Right cardiac atrium (tissue), 5 donors: ENCODE measurements around the gene RRP9. TPM values are rescaled to one million over a fixed set of nuclear protein-coding genes. Genes with fewer than 3 reads are reported as not detected.
A peak's percentile ranks its signal among the peaks of the same experiment; 100 is the strongest.
"Not testable (repeated sequence)": the region's sequence is repeated elsewhere in the genome, so short reads cannot be mapped to it uniquely, and the experiment has no call there.

Experiments
- ATAC-seq, 2 donors: fragments of 200-7000 bp; cut with Tn5 transposase; one replicate each; pipeline versions ENCODE4 v1.8.0 to v1.9.1; 2020; ENCODE audit warnings: moderate library complexity in 2 of 2, mild to moderate bottlenecking in 1 of 2
- DNase-seq, 3 donors: peaks; one replicate each; pipeline ENCODE4 v3.0.0-alpha.2; 2020
- H3K27ac ChIP-seq: one replicate; pipeline ENCODE4 v1.5.1; 2013; ENCODE audit warnings: mild to moderate bottlenecking, low read length, control low read depth, moderate library complexity
- H3K27me3 ChIP-seq: one replicate; pipeline ENCODE4 v1.6.1; 2013; ENCODE audit not compliant: control insufficient read depth, insufficient read depth
- H3K4me1 ChIP-seq: one replicate; pipeline ENCODE4 v1.6.1; 2013; ENCODE audit warnings: low read length; ENCODE audit not compliant: control insufficient read depth, insufficient read depth
- H3K4me3 ChIP-seq: one replicate; pipeline ENCODE4 v1.5.1; 2013; ENCODE audit warnings: low read length, control low read depth
- H3K9me3 ChIP-seq: one replicate; pipeline ENCODE4 v1.6.1; 2013; ENCODE audit warnings: low read length; ENCODE audit not compliant: control insufficient read depth
- WGBS: extraction: QIAGEN DNeasy Blood & Tissue Kit; methylation state at CpG from one replicate; pipeline ENCODE4 v1.1.7; 2013; 5-methylcytosine and 5-hydroxymethylcytosine counted together
- intact Hi-C, 4 donors: fragments of 100-400 bp; cut with DNase I; formaldehyde crosslinking; loops; one replicate each; pipeline versions ENCODE4 v1.11.0 to v1.14.0; 2022 to 2023
- long read RNA-seq, 4 donors: library from polyadenylated mRNA; unstranded; transcript quantifications; one replicate each; pipeline ENCODE4 v2.0.0, GENCODE V29; 2020 to 2021
- polyA plus RNA-seq: library from polyadenylated mRNA; stranded (reverse); fragments of 200-250 nt; gene quantifications from one replicate; pipeline ENCODE4 v1.2.3, GENCODE V29; 2013
- total RNA-seq, 4 donors: library from RNA; stranded (reverse); fragmentation: NEBNext Ultra II Directional; extraction: Animal tissue kit (Norgen Biotek cat#: 25700); gene quantifications; one replicate each; pipeline ENCODE4 v1.2.1, GENCODE V29; 2021
- donor health status: healthy with polysubstance abuse.
- donor health status: DM: no; HTN: yes; CAD: no.
- donor health status: DM: no; HTN: no; CAD: no.
- donor health status: DM: no; HTN: yes; CAD: no; lungs with severe emphysema.
- donor health status: DM: yes; HTN: yes; CAD: no.

Gene RRP9, protein sequence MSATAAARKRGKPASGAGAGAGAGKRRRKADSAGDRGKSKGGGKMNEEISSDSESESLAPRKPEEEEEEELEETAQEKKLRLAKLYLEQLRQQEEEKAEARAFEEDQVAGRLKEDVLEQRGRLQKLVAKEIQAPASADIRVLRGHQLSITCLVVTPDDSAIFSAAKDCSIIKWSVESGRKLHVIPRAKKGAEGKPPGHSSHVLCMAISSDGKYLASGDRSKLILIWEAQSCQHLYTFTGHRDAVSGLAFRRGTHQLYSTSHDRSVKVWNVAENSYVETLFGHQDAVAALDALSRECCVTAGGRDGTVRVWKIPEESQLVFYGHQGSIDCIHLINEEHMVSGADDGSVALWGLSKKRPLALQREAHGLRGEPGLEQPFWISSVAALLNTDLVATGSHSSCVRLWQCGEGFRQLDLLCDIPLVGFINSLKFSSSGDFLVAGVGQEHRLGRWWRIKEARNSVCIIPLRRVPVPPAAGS
- total RNA-seq (10 to 100 TPM in 1 of 4 donors, 1 to 10 TPM in 3; 7.0 to 13.9 (median 9.1) TPM), polyA plus RNA-seq (9.4 TPM)
- long read RNA-seq, donor 1, transcript RRP9-201 (15 exons, 1,578 nt), result major isoform, 23 of 28 reads
- long read RNA-seq, donor 1, partial matches to known transcripts, result 2 of 28 reads
- long read RNA-seq, donor 1, other reads (novel, unspliced or antisense), result 3 of 28 reads
- long read RNA-seq, donor 2, transcript RRP9-201 (15 exons, 1,578 nt), result major isoform, 10 of 13 reads
- long read RNA-seq, donor 2, partial matches to known transcripts, result 1 of 13 reads
- long read RNA-seq, donor 2, other reads (novel, unspliced or antisense), result 2 of 13 reads
- long read RNA-seq, donor 3, transcript RRP9-201 (15 exons, 1,578 nt), result major isoform, 58 of 75 reads
- long read RNA-seq, donor 3, partial matches to known transcripts, result 6 of 75 reads
- long read RNA-seq, donor 3, other reads (novel, unspliced or antisense), result 11 of 75 reads
- long read RNA-seq, donor 4, transcript RRP9-201 (15 exons, 1,578 nt), result major isoform, 11 of 19 reads
- long read RNA-seq, donor 4, partial matches to known transcripts, result 5 of 19 reads
- long read RNA-seq, donor 4, other reads (novel, unspliced or antisense), result 3 of 19 reads

DNA sequence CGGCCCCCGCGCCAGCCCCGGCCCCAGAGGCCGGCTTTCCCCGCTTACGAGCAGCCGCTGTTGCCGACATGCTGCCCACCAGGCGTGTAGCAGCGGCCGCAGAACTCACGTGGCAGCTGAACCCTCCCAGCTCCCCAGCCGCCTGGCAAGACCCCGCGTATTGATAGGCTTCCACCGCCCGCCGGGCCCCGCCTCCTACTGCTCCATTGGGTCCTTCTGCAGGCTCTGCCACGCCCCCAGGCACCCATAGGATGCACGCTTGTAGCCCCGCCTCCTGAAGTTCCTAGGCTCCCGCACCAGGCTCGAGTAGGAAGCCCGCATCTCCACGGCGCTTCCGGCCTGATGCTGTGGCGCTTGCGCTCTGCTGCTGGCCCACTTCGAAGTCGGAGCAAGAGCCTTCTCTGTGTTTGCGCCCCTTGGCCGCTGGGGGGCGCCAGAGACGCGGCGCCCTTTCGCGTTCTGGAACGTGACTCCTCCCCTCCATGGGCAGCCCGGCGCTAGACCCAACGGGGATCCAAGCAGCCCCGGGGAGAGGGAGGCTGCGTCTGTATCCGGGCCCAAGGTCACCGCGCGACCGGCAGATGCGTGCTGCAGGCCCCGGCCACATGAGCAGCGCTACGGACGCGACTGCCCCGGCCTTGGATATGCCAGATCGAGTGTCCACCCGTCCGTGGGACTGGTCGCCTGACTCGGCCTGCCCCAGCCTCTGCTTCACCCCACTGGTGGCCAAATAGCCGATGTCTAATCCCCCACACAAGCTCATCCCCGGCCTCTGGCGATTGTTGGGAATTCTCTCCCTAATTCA lies at the start of gene RRP9, which contains the start of gene PARP3:
Gene RRP9 (minus strand): TSS at position 107 of the 805 bp plus-strand sequence. CDS start 37 bp downstream, at position 70.
Gene PARP3 (plus strand): TSS at position 566 of the 805 bp plus-strand sequence. CDS start 993 bp downstream, outside the sequence.
- Histone ChIP-seq H3K27ac (peak within 1 kb of the TSS; percentile 95), H3K9me3 (no peaks in the 10 kb centered on the region), H3K27me3 (no peaks in the 10 kb centered on the region), H3K4me1 (peaks cover 2% of the 10 kb centered on the region), H3K4me3 (peak within 1 kb of the TSS; percentile 62)
- intact Hi-C loops, result loop anchor here in 1 of 4 donors (2.0 kb wide), 1 partner anchor 33 kb away; the partner anchor contains the start of genes ABHD14A and ABHD14B
- peak; percentile 100 for DNase-seq
- 1% methylated on average over 67 of the region's 67 CpGs for WGBS
- ATAC-seq, result peak; percentile 95 to 96

DNA sequence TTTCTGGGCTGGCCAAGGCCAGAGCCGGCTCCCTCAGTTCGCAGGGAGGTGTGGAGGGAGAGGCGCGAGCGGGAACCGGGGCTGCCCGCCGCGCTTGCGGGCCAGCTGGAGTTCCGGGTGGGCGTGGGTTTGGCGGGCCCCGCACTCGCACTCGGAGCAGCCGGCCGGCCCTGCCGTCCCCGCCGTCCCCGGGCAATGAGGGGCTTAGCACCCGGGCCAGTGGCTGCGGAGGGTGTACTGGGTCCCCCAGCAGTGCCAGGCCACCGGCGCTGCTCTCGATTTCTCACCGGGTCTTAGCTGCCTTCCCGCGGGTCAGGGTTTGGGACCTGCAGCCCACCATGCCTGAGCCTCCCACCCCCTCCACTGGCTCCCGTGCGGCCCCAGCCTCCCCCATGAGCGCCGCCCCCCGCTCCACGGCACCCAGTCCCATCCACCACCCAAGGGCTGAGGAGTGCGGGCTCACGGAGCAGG lies 48.8 kb upstream of the RRP9 start:
- peaks cover 11% of the 10 kb centered on the region for H3K4me1 ChIP-seq
- H3K9me3 ChIP-seq, intact Hi-C loops, ATAC-seq, DNase-seq, H3K4me3 ChIP-seq, H3K27me3 ChIP-seq, H3K27ac ChIP-seq: not testable (repeated sequence)
- WGBS, result 74% methylated on average over 38 of the region's 38 CpGs

DNA sequence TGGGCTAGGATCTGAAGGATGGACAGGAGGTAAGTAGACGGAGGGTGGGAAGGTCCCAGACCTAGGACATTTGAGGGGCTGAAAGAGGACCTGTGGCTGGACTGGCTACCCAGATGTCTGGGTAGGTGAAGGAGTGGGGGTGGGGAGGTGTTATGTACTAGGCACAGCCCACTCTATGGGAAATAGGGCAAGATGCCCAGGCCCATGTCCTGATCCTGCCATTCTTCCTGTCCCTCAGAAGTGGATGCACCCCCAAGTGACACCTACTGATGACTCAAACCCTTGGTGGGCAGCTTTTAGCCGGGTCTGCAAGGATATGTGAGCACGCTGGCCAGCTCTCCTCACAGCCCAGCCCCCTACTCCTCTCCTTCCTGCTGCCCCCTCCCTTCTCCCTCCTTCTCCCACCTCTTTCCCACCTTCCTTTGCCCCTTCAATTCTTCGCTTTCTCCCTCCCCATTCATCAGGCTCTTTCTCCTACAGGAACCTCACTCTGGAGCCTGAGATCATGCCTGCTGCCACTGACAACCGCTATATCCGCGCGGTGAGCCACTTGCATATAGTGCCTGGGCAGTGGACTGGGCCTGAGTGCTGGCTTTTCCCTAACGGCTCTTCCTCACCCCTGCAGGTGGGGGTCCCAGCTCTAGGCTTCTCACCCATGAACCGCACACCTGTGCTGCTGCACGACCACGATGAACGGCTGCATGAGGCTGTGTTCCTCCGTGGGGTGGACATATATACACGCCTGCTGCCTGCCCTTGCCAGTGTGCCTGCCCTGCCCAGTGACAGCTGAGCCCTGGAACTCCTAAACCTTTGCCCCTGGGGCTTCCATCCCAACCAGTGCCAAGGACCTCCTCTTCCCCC lies 46.8 kb upstream of the RRP9 start:
- ATAC-seq, result no peak
- 78% methylated on average over 15 of the region's 15 CpGs for WGBS
- no peak overlapping the region for H3K27ac ChIP-seq

DNA sequence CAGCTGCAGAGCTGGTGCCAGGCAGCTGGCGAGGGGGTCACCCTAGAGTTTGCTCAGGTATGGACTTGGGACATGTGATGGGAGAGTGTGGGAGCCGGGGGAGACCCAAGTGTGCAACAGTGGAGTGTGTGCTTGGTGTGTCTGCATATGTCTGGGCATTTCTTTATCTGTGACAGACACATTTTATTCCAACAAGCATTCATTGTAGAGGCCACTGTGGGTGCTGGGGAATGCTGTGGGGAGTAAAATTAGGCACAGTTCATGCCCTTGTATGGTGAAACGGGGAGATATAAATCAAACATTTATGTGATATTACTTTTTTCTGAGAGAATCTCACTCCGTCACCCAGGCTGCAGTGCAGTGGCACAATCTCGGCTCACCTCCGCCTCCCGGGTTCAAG lies 45.9 kb upstream of the RRP9 start:
- DNase-seq, result no peak
- H3K27me3 ChIP-seq, result no peaks in the 10 kb centered on the region
- no peak for ATAC-seq
- H3K4me3 ChIP-seq, result no peak overlapping the region
- 89% methylated on average over 7 of the region's 7 CpGs for WGBS
- H3K9me3 ChIP-seq, result no peaks in the 10 kb centered on the region
- peaks cover 3% of the 10 kb centered on the region for H3K4me1 ChIP-seq
- H3K27ac ChIP-seq, result no peak overlapping the region
- intact Hi-C loops, result no loop called here

More for the DNA sequence above, 46.8 kb upstream of the RRP9 start:
- Histone ChIP-seq H3K27me3 (no peaks in the 10 kb centered on the region), H3K9me3 (no peaks in the 10 kb centered on the region), H3K4me3 (no peak overlapping the region), H3K4me1 (peaks cover 3% of the 10 kb centered on the region)
- peak in 1 of 3 donors; percentile 42 for DNase-seq
- intact Hi-C loops, result no loop called here

DNA sequence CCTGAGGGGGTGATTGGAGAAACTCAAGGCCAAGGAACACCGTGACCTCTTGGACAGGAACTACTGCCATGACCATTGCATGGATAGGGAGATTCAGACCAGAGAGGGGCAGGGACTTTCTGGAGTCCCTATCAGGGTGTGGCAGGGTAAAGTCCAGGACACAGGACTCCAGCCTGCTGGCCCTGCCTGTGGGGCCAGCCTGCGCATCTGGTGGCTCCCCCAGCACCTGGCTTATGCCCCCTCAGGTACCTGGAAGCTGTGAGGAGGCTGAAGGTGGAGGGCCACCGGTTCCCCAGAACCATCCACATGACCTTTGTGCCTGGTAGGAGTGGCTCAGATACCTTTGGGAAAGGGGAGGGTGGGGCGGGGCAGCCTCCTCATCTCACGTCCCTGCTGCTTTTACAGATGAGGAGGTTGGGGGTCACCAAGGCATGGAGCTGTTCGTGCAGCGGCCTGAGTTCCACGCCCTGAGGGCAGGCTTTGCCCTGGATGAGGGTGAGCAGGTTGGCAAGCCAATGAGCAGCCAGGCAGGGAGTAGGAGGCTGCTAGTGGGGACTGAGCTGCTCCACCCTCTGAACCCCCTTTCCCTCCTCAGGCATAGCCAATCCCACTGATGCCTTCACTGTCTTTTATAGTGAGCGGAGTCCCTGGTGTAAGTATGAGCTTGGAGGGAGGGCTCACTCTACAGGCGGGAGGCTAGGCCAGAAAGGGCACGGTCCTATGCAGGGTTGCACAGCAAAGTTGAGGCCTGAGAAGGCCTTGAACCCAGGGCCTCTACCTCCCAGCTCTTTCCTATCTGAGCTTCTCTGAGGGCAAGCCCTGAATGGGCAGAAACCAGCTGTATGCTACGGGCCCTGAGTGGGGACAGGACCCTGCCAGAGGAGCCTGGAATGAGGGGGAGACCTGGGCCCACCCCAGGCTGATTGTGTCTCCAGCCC lies 44.6 kb upstream of the RRP9 start:
- Histone ChIP-seq H3K4me3 (no peak overlapping the region), H3K27me3 (no peaks in the 10 kb centered on the region), H3K27ac (no peak overlapping the region), H3K4me1 (peaks cover 6% of the 10 kb centered on the region), H3K9me3 (no peaks in the 10 kb centered on the region)
- intact Hi-C loops, result no loop called here
- DNase-seq, result peak in 1 of 3 donors; percentile 11
- WGBS, result 84% methylated on average over 12 of the region's 12 CpGs
- no peak for ATAC-seq

DNA sequence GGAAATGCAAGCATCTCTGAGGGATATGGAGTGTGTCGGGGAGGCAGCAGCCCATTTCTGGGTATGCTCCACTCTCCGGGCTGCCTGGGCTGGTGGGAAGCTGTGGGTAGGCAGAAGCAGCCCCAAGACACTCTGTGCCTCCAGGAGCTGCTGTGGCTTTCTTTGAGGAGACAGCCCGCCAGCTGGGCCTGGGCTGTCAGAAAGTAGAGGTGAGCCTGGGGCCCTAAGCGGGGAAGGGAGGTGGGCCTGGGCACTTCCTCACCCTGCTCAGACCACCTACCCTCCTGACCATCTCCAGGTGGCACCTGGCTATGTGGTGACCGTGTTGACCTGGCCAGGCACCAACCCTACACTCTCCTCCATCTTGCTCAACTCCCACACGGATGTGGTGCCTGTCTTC lies 43.4 kb upstream of the RRP9 start:
- 85% methylated on average over 6 of the region's 6 CpGs for WGBS
- ATAC-seq, result no peak
- DNase-seq, result no peak
- H3K9me3 ChIP-seq, result no peaks in the 10 kb centered on the region
- H3K4me3 ChIP-seq, result no peak overlapping the region
- no peak overlapping the region for H3K27ac ChIP-seq
- intact Hi-C loops, result no loop called here
- H3K27me3 ChIP-seq, result no peaks in the 10 kb centered on the region
- H3K4me1 ChIP-seq, result peaks cover 6% of the 10 kb centered on the region

DNA sequence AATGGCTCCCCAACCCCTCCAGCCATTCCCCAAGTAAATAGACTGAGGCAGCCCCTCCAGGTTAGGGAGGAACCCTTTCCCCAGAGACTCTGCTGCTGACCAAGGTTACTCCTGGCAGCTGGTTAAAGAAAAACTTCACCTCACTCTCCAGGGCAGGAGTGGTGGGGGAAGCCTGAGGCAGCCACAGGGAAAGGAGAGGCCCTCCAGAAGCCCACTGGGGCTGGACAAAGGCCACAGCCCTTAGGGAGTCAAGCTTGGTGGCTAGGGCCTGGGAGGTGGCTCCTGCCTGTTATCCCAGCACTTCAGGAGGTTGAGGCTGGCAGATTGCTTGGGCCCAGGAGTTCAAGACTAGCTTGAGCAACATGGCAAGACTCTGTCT lies 42.6 kb upstream of the RRP9 start:
- Histone ChIP-seq H3K27ac (peak overlapping the region; percentile 89), H3K4me3 (no peak overlapping the region), H3K9me3 (no peaks in the 10 kb centered on the region), H3K27me3 (no peaks in the 10 kb centered on the region), H3K4me1 (peaks cover 3% of the 10 kb centered on the region)
- DNase-seq (no peak), ATAC-seq (no peak)
- intact Hi-C loops, result no loop called here

DNA sequence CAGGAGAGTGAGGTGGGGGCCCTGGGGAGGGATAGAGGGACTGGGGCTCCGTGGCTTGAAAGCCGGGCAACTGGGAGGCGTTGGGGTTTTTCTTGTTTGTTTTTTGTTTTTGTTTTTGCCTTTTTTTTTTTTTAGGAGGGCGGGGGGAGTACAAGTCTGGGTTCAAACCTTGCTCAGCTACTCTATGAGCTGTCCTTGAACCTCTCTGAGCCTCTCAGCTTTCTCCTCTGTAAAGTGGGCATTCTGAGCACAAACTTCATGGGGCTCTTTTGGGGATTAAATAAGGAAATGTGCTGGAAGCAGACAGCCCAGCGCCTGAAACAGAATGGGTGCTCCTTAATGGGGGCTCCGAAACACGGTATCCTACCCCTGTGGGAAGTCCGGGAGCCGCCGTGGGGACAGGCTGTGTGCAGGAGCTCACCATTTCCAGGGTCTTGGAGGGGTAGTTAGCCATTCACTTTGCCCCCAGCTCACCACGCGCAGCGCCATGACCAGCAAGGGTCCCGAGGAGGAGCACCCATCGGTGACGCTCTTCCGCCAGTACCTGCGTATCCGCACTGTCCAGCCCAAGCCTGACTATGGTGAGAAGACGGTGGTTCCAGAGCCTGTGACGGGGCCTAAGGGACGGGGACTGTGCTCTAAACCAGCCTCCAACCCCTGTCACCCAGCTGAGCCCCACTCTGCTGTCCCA lies 42.0 kb upstream of the RRP9 start:
- DNase-seq (no peak), ATAC-seq (no peak)
- H3K9me3 ChIP-seq, result no peaks in the 10 kb centered on the region
- H3K27me3 ChIP-seq, result no peaks in the 10 kb centered on the region
- 75% methylated on average over 22 of the region's 22 CpGs for WGBS
- peak overlapping the region; percentile 89 for H3K27ac ChIP-seq
- peaks cover 3% of the 10 kb centered on the region for H3K4me1 ChIP-seq
- intact Hi-C loops, result no loop called here
- H3K4me3 ChIP-seq, result peak overlapping the region; percentile 46
